K562 (cell line): ENCODE measurements around the gene TCAP. TPM values are rescaled to one million over a fixed set of nuclear protein-coding genes. Genes with fewer than 3 reads are reported as not detected.

ENCODE experiments used
- ATF1 ChIP-seq, 2 experiments: fragments of 450-650 bp in 1 of 2; IDR thresholded peaks; 2 replicates each; pipeline ENCODE4 v1.6.1; 2016; ENCODE audit warnings: missing compliant biosample characterization in 1 of 2, missing genetic modification characterization in 1 of 2
- FOXJ3 ChIP-seq: sonication (generic); formaldehyde crosslinking; IDR thresholded peaks from 2 replicates; pipeline ENCODE4 v1.4.0; 2020; ENCODE audit warnings: mild to moderate bottlenecking, missing genetic modification reagents
- GABPB2 ChIP-seq: fragments of 250-450 bp; sonication (Bioruptor Pico); conservative IDR thresholded peaks from 2 replicates; pipeline ENCODE4 v1.5.1; 2021; ENCODE audit warnings: mild to moderate bottlenecking
- KDM1A ChIP-seq, 2 experiments: fragments of 450-650 bp; IDR thresholded peaks; 2 replicates each; pipeline ENCODE4 v1.6.1; 2016; ENCODE audit warnings: mild to moderate bottlenecking in 2 of 2
- MYNN ChIP-seq, 2 experiments: sonication (generic); formaldehyde crosslinking in 1 of 2; IDR thresholded peaks; 2 replicates each; pipeline versions ENCODE4 v1.5.0 to v1.6.1; 2016 to 2020; ENCODE audit warnings: antibody characterized with exemption in 1 of 2, missing genetic modification reagents in 1 of 2
- PRPF4 ChIP-seq: fragments of 200-400 bp; formaldehyde crosslinking; IDR thresholded peaks from one replicate; pipeline ENCODE4 v1.6.1; 2017; ENCODE audit warnings: low read length, low read depth, mild to moderate bottlenecking; ENCODE audit not compliant: insufficient read depth, poor library complexity, severe bottlenecking
- RHOXF2B ChIP-seq: fragments of 250-450 bp; sonication (Bioruptor Pico); conservative IDR thresholded peaks from 2 replicates; pipeline ENCODE4 v1.5.1; 2021
- SAP30 ChIP-seq: fragments of 200-600 bp; sonication (generic); IDR thresholded peaks from 2 replicates; pipeline ENCODE4 v1.6.1; 2012; ENCODE audit warnings: borderline replicate concordance, low read depth, mild to moderate bottlenecking, moderate library complexity, low read length, control low read depth, inconsistent platforms; ENCODE audit not compliant: insufficient read depth, poor library complexity, severe bottlenecking
- ZNF24 ChIP-seq: fragments of 450-650 bp; IDR thresholded peaks from 2 replicates; pipeline ENCODE4 v1.6.1; 2016
- ZNF431 ChIP-seq: sonication (generic); formaldehyde crosslinking; IDR thresholded peaks from 2 replicates; pipeline ENCODE4 v1.8.0; 2022; ENCODE audit warnings: mild to moderate bottlenecking, missing genetic modification reagents
- polyA plus RNA-seq, 8 experiments: library from polyadenylated mRNA; depleted of rRNA in 4 of 8; stranded (reverse) in 5 of 8; unstranded in 3 of 8; fragments of >200 nt; fragmentation: Nextera tagmentation in 2 of 8; fragmentation: Illumina TruSeq in 1 of 8; extraction: Ambion mirVana in 2 of 8; extraction: Trizol in 1 of 8; gene quantifications; 2 replicates each; pipeline versions ENCODE4 v1.2.1 to v1.2.3, GENCODE V29; 2011 to 2014; ENCODE audit warnings: inconsistent platforms in 1 of 8, missing spikeins in 1 of 8
- total RNA-seq, 7 experiments: library from RNA; depleted of rRNA in 6 of 7; stranded (reverse); fragments of >200 nt in 6 of 7; fragmentation: Illumina TruSeq in 2 of 7; extraction: Trizol in 2 of 7; gene quantifications; 2 replicates each; pipeline versions ENCODE4 v1.2.1 to v1.2.3, GENCODE V29; 2011 to 2021; ENCODE audit warnings: low replicate concordance in 1 of 7
- TF ChIP-seq, protein P1 (sequence below): fragments of 250-450 bp; sonication (Bioruptor Pico); IDR thresholded peaks from 2 replicates; pipeline ENCODE4 v1.8.0; 2022; ENCODE audit warnings: moderate library complexity, mild to moderate bottlenecking, inconsistent platforms
- TF ChIP-seq, protein P2 (sequence below), 2 experiments: fragments of 450-650 bp; IDR thresholded peaks; 2 replicates each; pipeline ENCODE4 v1.6.1; 2016
- TF ChIP-seq, protein P3 (sequence below): IDR thresholded peaks from 2 replicates; pipeline ENCODE4 v1.6.1; 2014; ENCODE audit warnings: antibody characterized with exemption
- TF ChIP-seq, protein P4 (sequence below): fragments of 200-800 bp; sonication (Bioruptor generic); IDR thresholded peaks from 2 replicates; pipeline ENCODE4 v1.6.1; 2017; ENCODE audit warnings: missing genetic modification characterization, missing compliant biosample characterization
- TF ChIP-seq, protein P5 (sequence below): fragments of 250-450 bp; sonication (Bioruptor Pico); IDR thresholded peaks from 2 replicates; pipeline ENCODE4 v1.8.0; 2022; ENCODE audit warnings: inconsistent platforms
- TF ChIP-seq, protein P6 (sequence below): fragments of 250-450 bp; sonication (Bioruptor Pico); IDR thresholded peaks from 2 replicates; pipeline ENCODE4 v1.4.0; 2020; ENCODE audit warnings: mild to moderate bottlenecking, moderate library complexity, borderline replicate concordance

Gene TCAP
- total and polyA plus RNA-seq, 9 of the 15 experiments (the other 6 are each of a cell fraction or from before 2014, with no cell fraction given) = 0.33 to 1.4 (median 0.82) TPM; not detected in 2

DNA sequence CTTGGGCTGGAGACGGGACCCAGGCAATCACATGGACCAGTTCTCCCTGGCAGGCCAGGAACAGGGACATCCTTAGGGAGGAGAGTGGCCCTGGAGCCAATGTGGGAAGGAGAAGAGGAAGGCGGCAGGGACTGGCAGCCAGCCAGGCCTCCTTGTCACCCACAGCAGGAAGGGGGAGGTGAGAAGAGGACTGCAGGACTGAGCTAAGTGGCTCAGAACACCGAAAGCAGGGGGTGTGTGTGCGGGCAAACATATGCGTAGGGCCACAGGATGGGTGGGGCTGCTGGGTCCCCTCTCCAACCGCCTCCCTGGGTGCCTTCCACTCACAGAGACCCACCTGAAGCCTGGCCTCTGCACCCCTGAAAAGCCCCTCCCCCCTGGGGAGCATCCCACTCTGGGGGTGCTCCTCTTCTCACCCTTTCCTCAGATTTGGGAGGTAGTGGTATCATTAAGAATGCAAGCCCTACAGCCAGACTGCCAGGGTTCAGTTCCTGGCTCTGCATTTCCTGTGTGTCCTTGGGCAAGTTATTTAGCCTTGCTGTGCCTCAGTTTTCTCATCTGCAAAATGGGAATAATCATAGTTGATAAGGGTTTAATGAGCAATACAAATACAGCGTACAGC, 11.2 kb downstream of the TCAP start (continued):
- TF ChIP-seq, protein P1, sequence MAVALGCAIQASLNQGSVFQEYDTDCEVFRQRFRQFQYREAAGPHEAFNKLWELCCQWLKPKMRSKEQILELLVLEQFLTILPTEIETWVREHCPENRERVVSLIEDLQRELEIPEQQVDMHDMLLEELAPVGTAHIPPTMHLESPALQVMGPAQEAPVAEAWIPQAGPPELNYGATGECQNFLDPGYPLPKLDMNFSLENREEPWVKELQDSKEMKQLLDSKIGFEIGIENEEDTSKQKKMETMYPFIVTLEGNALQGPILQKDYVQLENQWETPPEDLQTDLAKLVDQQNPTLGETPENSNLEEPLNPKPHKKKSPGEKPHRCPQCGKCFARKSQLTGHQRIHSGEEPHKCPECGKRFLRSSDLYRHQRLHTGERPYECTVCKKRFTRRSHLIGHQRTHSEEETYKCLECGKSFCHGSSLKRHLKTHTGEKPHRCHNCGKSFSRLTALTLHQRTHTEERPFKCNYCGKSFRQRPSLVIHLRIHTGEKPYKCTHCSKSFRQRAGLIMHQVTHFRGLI (CRISPR knock-in tag) = no peak
- no peak for TF ChIP-seq PRPF4
- TF ChIP-seq, protein P2, sequence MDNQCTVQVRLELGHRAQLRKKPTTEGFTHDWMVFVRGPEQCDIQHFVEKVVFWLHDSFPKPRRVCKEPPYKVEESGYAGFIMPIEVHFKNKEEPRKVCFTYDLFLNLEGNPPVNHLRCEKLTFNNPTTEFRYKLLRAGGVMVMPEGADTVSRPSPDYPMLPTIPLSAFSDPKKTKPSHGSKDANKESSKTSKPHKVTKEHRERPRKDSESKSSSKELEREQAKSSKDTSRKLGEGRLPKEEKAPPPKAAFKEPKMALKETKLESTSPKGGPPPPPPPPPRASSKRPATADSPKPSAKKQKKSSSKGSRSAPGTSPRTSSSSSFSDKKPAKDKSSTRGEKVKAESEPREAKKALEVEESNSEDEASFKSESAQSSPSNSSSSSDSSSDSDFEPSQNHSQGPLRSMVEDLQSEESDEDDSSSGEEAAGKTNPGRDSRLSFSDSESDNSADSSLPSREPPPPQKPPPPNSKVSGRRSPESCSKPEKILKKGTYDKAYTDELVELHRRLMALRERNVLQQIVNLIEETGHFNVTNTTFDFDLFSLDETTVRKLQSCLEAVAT (IDR thresholded peaks at IDR 0.05) = no peak
- TF ChIP-seq FOXJ3 = no peak
- no peak for TF ChIP-seq RHOXF2B (CRISPR knock-in tag)
- TF ChIP-seq, protein P3, sequence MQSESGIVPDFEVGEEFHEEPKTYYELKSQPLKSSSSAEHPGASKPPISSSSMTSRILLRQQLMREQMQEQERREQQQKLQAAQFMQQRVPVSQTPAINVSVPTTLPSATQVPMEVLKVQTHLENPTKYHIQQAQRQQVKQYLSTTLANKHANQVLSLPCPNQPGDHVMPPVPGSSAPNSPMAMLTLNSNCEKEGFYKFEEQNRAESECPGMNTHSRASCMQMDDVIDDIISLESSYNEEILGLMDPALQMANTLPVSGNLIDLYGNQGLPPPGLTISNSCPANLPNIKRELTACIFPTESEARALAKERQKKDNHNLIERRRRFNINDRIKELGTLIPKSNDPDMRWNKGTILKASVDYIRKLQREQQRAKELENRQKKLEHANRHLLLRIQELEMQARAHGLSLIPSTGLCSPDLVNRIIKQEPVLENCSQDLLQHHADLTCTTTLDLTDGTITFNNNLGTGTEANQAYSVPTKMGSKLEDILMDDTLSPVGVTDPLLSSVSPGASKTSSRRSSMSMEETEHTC = no peak
- TF ChIP-seq, protein P4, sequence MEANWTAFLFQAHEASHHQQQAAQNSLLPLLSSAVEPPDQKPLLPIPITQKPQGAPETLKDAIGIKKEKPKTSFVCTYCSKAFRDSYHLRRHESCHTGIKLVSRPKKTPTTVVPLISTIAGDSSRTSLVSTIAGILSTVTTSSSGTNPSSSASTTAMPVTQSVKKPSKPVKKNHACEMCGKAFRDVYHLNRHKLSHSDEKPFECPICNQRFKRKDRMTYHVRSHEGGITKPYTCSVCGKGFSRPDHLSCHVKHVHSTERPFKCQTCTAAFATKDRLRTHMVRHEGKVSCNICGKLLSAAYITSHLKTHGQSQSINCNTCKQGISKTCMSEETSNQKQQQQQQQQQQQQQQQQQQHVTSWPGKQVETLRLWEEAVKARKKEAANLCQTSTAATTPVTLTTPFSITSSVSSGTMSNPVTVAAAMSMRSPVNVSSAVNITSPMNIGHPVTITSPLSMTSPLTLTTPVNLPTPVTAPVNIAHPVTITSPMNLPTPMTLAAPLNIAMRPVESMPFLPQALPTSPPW (CRISPR knock-in tag) = peak; percentile 48; the same call in 1 of the 2 replicates
- TF ChIP-seq SAP30 = no peak
- TF ChIP-seq ZNF24 = no peak
- TF ChIP-seq KDM1A (IDR thresholded peaks at IDR 0.05) = peak; percentile 86 to 90
- no peak for TF ChIP-seq GABPB2 (CRISPR knock-in tag)
- TF ChIP-seq ATF1 (CRISPR knock-in tag; IDR thresholded peaks at IDR 0.05) = no peak
- TF ChIP-seq ATF1 (tag; IDR thresholded peaks at IDR 0.05) = no peak
- TF ChIP-seq, protein P5, sequence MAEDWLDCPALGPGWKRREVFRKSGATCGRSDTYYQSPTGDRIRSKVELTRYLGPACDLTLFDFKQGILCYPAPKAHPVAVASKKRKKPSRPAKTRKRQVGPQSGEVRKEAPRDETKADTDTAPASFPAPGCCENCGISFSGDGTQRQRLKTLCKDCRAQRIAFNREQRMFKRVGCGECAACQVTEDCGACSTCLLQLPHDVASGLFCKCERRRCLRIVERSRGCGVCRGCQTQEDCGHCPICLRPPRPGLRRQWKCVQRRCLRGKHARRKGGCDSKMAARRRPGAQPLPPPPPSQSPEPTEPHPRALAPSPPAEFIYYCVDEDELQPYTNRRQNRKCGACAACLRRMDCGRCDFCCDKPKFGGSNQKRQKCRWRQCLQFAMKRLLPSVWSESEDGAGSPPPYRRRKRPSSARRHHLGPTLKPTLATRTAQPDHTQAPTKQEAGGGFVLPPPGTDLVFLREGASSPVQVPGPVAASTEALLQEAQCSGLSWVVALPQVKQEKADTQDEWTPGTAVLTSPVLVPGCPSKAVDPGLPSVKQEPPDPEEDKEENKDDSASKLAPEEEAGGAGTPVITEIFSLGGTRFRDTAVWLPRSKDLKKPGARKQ = no peak
- TF ChIP-seq, protein P6, sequence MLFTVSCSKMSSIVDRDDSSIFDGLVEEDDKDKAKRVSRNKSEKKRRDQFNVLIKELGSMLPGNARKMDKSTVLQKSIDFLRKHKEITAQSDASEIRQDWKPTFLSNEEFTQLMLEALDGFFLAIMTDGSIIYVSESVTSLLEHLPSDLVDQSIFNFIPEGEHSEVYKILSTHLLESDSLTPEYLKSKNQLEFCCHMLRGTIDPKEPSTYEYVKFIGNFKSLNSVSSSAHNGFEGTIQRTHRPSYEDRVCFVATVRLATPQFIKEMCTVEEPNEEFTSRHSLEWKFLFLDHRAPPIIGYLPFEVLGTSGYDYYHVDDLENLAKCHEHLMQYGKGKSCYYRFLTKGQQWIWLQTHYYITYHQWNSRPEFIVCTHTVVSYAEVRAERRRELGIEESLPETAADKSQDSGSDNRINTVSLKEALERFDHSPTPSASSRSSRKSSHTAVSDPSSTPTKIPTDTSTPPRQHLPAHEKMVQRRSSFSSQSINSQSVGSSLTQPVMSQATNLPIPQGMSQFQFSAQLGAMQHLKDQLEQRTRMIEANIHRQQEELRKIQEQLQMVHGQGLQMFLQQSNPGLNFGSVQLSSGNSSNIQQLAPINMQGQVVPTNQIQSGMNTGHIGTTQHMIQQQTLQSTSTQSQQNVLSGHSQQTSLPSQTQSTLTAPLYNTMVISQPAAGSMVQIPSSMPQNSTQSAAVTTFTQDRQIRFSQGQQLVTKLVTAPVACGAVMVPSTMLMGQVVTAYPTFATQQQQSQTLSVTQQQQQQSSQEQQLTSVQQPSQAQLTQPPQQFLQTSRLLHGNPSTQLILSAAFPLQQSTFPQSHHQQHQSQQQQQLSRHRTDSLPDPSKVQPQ (CRISPR knock-in tag) = no peak
- no peak for TF ChIP-seq ZNF431
- no peak for TF ChIP-seq MYNN (IDR thresholded peaks at IDR 0.05)
- TF ChIP-seq MYNN (CRISPR knock-in tag; IDR thresholded peaks at IDR 0.05) = no peak
